BJ (cell line): ENCODE measurements around the gene CHCHD2. TPM values are rescaled to one million over a fixed set of nuclear protein-coding genes. Genes with fewer than 3 reads are reported as not detected.
"Not testable (repeated sequence)": the region's sequence is repeated elsewhere in the genome, so short reads cannot be mapped to it uniquely, and the experiment has no call there.

ENCODE experiments used
- CTCF ChIA-PET: fragments of 350-600 bp; formaldehyde crosslinking; extraction: SDS; loops from one replicate; lab custom pipeline; 2021; ENCODE audit warnings: antibody characterized with exemption, inconsistent platforms; lab: Yijun Ruan, JAX
- POLR2A ChIA-PET: fragments of 300-600 bp; sonication (Branson Sonifier 250); formaldehyde crosslinking; extraction: SDS; loops from one replicate; lab custom pipeline; 2021; ENCODE audit warnings: antibody characterized with exemption; lab: Charles Lee
- DNase-seq: peaks from one replicate; pipeline ENCODE4 v3.0.0-alpha.2; 2011; ENCODE audit warnings: low read depth
- H3K27me3 ChIP-seq: 2 replicates; pipeline ENCODE4 v1.6.0; 2011; ENCODE audit warnings: low read length; ENCODE audit not compliant: control insufficient read depth, insufficient read depth
- H3K36me3 ChIP-seq: 2 replicates; pipeline ENCODE4 v1.5.1; 2011; ENCODE audit warnings: low read length; ENCODE audit not compliant: control insufficient read depth, insufficient read depth
- H3K4me3 ChIP-seq: 2 replicates; pipeline ENCODE4 v1.5.1; 2011; ENCODE audit warnings: low read depth, mild to moderate bottlenecking, control low read depth, low read length
- polyA plus RNA-seq: library from polyadenylated mRNA; depleted of rRNA; stranded (reverse); fragments of >200 nt; gene quantifications from 2 replicates; pipeline ENCODE4 v1.2.3, GENCODE V29; 2011
- TF ChIP-seq, protein P1 (sequence below): IDR thresholded peaks from 2 replicates; pipeline ENCODE4 v1.5.1; 2011; ENCODE audit warnings: low read depth, mild to moderate bottlenecking, control low read depth, inconsistent platforms, low read length, moderate library complexity; ENCODE audit not compliant: insufficient read depth

Gene CHCHD2
- polyA plus RNA-seq, 1 experiment: 342 TPM

DNA sequence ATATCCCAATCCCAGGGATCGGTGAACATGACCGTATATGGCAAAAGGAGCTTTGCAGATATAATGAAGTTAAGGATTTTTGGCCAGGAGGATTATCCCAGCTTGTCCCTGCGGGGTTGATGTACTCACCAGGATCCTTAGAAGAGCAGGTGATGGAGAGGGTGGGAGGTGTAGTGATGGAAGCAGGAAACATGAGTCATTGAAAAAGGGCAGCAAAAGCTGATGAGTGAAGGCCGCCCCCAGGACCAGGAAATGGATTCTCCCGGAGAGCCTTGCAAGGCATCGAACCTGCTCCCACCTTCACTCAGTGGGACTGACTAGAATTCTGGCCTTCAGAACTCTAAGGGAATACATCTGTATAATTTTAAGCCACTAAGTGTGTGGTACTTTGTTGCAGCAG lies 15.2 kb upstream of the CHCHD2 start:
- no peak for DNase-seq
- Histone ChIP-seq H3K27me3 (no peaks in the 10 kb centered on the region), H3K4me3 (no peak overlapping the region), H3K36me3 (no peaks in the 10 kb centered on the region)
- CTCF ChIA-PET: no interaction called here
- POLR2A ChIA-PET: no interaction called here
- TF ChIP-seq, protein P1, sequence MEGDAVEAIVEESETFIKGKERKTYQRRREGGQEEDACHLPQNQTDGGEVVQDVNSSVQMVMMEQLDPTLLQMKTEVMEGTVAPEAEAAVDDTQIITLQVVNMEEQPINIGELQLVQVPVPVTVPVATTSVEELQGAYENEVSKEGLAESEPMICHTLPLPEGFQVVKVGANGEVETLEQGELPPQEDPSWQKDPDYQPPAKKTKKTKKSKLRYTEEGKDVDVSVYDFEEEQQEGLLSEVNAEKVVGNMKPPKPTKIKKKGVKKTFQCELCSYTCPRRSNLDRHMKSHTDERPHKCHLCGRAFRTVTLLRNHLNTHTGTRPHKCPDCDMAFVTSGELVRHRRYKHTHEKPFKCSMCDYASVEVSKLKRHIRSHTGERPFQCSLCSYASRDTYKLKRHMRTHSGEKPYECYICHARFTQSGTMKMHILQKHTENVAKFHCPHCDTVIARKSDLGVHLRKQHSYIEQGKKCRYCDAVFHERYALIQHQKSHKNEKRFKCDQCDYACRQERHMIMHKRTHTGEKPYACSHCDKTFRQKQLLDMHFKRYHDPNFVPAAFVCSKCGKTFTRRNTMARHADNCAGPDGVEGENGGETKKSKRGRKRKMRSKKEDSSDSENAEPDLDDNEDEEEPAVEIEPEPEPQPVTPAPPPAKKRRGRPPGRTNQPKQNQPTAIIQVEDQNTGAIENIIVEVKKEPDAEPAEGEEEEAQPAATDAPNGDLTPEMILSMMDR: no peak

DNA sequence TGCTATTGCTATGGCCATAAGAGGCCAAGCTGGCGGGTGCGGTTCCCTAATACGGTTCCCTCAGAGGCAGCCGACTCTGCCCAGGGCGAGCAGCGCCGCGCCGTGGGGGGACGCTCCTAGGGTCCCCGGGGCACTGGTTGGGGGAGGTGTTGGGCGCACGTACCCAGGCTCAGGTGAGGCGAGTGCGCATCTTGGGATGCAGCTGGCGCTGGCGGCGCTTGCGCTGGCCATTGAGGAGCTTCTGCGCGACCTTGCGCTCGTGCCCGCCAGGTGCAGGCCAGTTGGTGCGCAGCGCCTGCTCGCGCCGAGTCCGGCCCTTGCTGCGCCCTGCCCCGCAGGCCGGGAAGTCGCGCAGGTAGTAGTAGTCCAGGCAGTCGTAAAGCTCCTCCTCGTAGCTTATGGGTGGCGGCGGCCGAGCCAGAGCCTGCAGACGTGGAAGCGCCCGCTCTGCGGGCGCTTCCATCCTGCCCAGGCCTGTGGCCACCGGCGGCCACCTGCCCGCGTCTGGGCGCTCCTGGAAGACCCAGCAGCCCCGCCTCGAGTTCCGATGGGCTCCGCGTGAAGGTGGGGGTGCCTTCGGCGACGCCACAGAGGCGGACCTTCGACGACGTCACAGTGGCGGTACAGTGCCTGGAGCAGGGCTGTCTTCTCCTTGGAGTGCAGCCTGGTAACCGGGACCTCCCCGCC lies 9.7 kb upstream of the CHCHD2 start, which contains the start of gene NUPR2:
Gene NUPR2, minus strand, starts transcription at position 566 of the 687 bp plus-strand sequence. Its CDS starts 103 bp downstream, at position 463.
- no peaks in the 10 kb centered on the region for H3K36me3 ChIP-seq
- DNase-seq: no peak
- ChIA-PET POLR2A (no interaction called here), CTCF (no interaction called here)
- TF ChIP-seq, protein P1: no peak
- no peak within 1 kb of the TSS for H3K4me3 ChIP-seq
- H3K27me3 ChIP-seq: no peaks in the 10 kb centered on the region

DNA sequence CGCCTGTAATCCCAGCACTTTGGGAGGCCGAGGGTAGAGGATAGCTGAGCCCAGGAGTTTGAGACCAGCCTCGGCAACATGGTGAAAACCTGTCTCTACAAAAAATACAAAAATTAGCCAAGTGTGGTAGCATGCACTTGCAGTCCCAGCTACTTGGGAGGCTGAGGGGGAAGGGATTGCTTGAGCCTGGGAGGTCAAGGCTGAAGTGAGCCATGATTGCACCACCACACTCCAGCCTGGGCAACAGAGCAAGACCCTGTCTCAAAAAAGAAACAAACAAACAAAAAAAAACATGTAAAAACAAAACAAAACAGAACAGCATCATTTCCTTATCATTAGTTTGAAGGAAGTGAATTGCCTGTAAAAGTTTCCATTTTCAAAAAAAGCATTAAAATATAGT lies 6.0 kb upstream of the CHCHD2 start:
- H3K36me3 ChIP-seq, CTCF ChIA-PET, H3K4me3 ChIP-seq, POLR2A ChIA-PET, DNase-seq, H3K27me3 ChIP-seq: not testable (repeated sequence)

DNA sequence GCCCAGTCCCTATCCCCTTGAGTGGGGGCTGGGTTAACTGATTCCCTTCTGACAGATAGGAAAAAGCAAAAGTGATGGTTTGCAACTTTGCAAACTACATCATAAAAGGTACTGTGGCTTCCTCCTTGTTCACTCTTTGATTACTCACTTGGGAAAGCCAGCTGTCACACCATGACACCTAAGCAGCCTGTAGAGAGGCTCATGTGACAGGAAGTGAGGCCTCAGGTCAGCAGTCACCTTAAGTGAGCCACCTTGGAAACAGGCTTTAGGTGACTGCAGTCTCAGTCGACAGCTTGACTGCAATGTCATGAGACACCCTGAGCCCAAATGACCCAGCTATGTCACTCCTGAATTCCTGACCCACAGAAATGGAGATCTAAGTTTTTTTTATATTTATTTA lies 4.3 kb upstream of the CHCHD2 start:
- POLR2A ChIA-PET: no interaction called here
- Histone ChIP-seq H3K36me3 (no peaks in the 10 kb centered on the region), H3K27me3 (no peaks in the 10 kb centered on the region), H3K4me3 (no peak overlapping the region)
- CTCF ChIA-PET: no interaction called here
- TF ChIP-seq, protein P1: no peak
- DNase-seq: no peak

DNA sequence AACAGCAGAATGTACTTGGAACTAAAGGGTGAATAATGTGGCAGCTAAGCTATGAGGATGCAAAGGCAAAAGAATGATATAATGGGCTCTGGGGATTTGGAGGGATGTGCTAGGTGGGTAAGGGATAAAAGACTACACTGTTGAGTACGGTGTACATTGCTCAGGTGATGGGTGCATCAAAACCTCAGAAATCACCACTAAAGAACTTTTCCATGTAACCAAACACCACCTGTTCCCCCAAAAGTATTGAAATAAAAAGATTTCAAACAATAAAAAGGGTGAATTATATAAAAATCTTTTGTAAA lies 1.6 kb upstream of the CHCHD2 start:
- TF ChIP-seq, protein P1: no peak
- ChIA-PET POLR2A (no interaction called here), CTCF (no interaction called here)
- Histone ChIP-seq H3K27me3 (no peaks in the 10 kb centered on the region), H3K36me3 (peaks cover 5% of the 10 kb centered on the region), H3K4me3 (no peak overlapping the region)
- no peak for DNase-seq

DNA sequence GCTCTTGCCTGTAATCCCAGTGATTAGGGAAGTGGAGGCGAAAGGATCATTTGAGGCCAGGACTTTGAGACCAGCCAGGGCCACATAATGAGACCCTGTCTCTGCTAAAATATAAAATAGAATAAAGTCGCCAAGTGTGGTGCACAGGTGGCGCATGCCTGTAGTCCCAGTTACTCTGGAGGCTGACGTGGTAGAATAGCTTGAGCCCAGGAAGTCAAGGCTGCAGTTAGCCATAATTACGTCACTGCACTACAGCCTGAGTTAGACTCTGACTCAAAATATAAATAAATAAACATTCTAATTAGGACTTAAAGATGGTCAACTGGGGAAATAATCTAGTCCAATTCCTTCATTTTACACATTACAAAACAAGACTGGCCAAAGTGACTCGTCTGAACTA lies 768 bp downstream of the CHCHD2 start:
- POLR2A ChIA-PET: interaction anchor here (0.7 kb wide), 1 partner anchor 13 kb away, joined by 4 read pairs; the partner anchor contains the start of gene PHKG1
- CTCF ChIA-PET: no interaction called here
- Histone ChIP-seq H3K4me3 (peak overlapping the region; percentile 63), H3K36me3 (peaks cover 14% of the 10 kb centered on the region), H3K27me3 (no peaks in the 10 kb centered on the region)
- TF ChIP-seq, protein P1: no peak
- peak; percentile 34 for DNase-seq

DNA sequence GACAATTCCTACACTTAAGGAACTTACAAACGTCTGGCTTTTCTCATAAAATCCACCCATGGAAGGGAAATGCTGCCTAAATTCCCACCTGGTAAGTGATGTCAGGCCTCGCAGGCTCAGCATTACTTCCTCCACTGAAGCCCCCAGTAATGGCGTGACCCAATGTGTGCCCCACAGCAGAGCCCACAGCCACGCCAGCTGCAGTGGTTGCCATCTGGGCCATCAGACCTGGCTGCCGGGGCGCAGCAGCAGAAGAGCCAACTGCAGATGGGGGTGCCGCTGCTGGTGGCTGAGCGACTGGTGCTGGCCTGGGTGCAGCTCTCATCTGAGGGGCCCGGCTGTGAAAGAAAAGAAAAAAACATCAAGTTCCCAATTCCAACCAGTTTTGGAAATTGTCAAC lies 2.1 kb downstream of the CHCHD2 start:
- POLR2A ChIA-PET, DNase-seq, H3K27me3 ChIP-seq, H3K4me3 ChIP-seq: not testable (repeated sequence)
- CTCF ChIA-PET: interaction anchor here (1.5 kb wide), 1 partner anchor 30 kb away, joined by 4 read pairs; no protein-coding TSS in a partner anchor
- H3K36me3 ChIP-seq: peaks cover 21% of the 10 kb centered on the region
